HG03175 (cell line): ENCODE results near the gene PLD1.
"Not testable (repeated sequence)": the region's sequence is repeated elsewhere in the genome, so short reads cannot be mapped to it uniquely, and the experiment has no call there.

Experiments used
- ATAC-seq: cut with Tn5 transposase; IDR thresholded peaks from one replicate; pipeline ENCODE4 v1.9.1; 2021; ENCODE audit warnings: mild to moderate bottlenecking, moderate library complexity; ENCODE audit not compliant: unreplicated experiment

Gene PLD1

DNA sequence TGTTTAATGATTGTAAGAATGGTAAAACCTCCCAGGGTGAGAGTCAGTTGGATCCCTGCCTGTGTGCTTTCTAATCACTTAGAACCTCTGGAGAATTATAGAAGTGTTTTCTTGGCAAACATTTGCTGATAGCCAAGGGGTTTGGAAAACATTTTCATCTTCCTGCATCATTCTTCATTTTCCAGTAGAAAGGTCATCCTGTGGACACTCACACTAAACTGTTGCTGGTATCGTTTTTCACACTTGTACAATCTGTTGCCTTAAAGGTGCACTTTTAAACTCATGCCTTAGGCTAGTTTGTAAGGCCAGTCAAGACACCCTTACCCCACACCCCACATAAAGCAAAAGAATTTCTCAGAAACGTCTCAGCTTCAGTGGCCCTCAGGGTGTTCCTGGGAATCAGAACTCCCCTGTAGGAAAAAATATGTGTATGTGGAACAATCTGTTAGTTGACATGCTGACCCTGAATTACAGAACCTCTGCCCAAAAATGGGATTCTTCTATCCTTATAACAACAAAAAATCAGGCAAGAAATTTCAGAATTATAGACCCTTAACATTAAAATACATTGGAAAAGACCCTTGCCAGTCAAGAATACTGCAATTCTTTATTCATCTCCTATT, 5.8 kb upstream of the PLD1 start:
- no peak for ATAC-seq

GRCh38 chr3:171814662-171815061, 4.4 kb upstream of the PLD1 start:
- not testable (repeated sequence) for ATAC-seq

DNA sequence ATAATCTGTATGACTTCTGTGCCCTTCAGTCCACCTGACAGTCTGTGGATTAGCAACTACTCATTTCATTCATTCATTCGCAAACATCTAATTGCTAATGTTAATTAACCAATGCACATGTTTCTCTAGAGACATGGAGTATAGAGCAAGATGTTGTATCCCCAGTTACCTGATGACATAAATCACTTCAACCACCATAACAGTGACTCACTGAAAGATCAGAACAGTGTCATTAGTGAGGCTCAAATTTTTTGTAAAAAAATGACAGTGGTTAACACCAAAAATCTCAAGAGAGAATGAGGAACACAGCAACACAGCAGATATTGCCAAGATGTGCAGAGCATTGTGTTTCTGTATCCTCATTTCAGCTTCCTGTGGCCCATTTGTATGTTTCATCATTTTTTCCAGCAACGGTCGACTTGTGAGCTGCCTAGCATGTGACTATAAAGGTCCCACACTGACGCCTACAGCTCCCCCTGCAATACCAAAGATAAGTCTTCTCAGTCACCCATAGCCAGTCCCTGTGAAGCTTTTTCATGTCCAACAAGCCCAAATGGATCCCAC, 3.7 kb upstream of the PLD1 start:
- ATAC-seq: peak; percentile 40

DNA sequence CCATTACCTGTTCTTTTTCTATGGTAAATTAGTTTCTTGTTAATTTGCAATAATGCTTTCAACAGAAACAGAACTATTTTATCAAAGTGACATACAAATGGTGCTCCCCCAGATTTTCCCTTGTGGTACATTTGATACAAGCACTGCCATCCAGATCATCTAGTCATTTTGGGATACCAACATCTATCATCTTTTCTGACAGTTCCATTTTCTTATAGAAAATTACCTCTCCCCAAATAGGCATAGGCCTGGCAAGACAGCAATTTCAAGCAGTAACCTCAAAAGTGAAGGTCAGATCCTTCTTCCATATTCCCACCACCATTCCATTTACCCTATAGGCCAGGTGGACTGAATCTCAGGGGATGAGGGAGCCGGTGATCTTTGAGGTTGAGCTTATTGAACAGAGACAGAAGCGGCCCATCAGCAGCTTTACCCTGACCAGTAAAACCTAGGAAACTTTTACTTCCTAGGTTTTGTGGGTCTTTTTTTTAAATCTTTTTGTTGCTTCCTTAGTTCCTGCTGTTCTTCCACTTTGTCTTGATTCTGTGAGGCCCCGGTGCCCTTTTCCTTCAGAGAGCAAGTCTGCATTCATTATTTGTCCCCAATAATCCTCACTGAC, 3.1 kb upstream of the PLD1 start:
- no peak for ATAC-seq

- no peak for ATAC-seq
These were observed 2.5 kb upstream of the PLD1 start for GRCh38 chr3:171812811-171813210.

- ATAC-seq: no peak
These were observed 1.6 kb upstream of the PLD1 start for GRCh38 chr3:171811913-171812335.

GRCh38 chr3:171811295-171811912, 1.1 kb upstream of the PLD1 start:
- no peak for ATAC-seq

DNA sequence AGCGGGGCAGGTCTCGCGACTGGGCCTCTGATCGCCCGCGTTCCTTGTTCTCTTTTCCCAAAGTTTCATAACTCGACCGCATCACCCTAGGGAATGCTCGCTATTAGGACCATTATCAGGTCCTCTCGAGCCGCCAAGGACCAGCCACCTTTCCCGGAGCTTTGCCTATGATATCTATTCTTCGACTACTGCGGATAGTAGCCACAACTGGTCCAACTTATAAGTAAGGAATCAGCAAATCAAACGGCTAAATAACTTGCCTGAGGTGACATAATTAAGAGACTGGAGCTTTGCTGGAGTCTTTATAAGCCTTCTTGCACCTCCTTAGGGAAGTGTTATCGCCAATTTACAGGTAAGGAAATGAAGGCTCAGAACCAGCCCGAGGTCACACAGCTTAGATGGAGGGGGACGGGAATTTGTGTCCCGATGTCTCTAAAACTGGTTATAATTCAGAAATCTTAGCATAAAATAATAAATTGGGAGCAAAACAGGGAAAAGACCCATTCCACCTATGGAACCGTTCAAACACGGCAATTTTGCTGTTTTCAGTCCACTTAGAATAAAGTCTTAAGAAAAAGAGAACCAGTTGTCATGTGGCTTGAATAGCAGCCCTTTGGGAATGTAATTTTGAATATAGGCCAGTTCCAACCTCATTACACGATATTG, 479 bp upstream of the PLD1 start:
- ATAC-seq: no peak

DNA sequence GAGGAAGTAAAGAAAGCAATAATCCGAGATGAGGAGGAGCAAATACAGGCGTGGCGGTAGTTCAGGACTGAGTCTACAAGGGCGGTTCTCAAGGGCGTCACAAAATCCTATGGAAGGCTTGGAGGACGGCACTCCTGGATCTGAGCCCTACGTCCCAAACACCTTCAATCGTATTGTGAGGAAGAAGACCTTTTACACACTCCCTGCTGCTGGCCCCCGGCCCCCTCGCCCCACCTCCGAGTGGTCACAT, 747 bp downstream of the PLD1 start:
- peak; percentile 41 for ATAC-seq

DNA sequence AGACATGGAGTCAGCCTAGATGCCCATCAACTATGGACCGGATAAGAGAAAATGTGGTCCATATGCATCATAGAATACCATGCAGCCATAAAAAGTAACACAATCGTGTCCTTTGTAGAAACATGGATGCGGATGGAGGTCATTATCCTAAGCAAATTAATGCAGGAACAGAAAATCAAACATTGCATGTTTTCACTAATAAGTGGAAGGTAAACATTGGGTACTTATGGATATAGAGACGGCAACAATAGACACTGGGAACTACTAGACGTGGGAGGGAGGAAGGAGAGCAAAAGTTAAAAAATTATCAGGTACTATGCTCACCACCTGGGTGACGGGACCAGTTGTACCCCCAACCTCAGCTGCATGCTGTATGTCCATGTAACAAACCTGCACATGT, 2.5 kb downstream of the PLD1 start:
- no peak for ATAC-seq

DNA sequence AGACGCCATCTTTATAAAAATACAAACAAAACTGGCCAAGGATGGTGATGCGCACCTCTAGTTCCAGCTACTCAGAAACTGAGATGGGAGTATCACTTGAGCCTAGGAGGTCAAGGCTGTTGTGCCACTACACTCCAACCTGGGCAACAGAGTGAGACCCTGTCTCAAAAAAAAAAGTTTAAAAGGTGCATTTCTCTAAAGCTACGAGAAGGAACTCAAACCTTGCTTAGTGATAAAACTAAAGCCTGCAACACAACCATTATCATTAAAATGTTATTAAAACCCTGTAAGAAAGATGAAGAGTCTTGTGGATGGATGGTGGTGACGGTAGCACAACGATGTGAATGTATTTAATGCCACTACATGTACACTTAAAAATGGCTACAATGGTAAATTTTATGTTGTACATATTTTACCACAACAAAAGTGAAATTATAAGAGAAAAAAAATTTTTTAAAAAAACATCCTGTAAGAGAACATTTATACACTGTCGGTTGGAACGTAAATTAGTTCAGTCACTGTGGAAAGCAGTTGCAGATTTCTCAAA, 3.1 kb downstream of the PLD1 start:
- no peak for ATAC-seq

GRCh38 chr3:171806200-171807128, 3.8 kb downstream of the PLD1 start:
- ATAC-seq: no peak

GRCh38 chr3:171805687-171806086, 4.6 kb downstream of the PLD1 start:
- ATAC-seq: no peak

DNA sequence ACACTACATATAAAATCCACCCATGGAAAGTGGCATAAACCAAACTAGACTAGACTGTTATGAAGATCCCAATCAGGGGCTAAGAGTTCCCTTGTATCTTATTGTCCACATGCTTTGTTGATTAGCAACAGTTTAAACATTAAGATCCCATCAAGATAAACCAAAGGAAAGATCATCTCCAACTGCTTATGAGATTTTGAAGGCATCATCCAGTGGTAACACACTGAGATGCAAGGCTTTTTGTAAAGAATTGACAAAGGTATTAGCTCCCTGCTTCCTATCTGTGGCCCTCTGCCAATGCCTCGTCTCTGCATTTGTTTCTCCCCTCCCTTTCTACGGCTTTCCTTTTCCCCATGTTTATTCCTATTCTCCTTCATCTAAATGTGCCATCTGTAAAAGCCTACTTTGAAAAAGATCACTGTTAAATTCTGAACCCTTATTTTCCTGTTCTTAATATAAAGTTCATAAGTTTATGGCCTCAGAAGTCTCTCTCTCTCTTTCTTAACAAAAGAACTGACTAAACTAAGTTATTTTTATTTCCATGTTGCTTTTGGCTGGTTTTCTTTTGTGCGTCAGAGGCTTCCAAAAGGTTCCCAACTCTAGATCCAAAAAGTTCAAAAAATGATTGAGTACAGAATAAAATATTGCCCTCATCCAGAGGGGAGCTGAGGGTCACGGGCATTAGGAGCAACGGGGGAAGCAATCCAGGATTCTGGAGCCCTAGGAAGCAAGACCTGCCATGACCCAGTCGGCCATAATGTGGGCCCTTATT, 5.5 kb downstream of the PLD1 start:
- ATAC-seq: no peak

- ATAC-seq: no peak
These were observed 7.2 kb downstream of the PLD1 start for GRCh38 chr3:171803044-171803443.

- peak; percentile 56 for ATAC-seq
These were observed 7.7 kb downstream of the PLD1 start for GRCh38 chr3:171802590-171802956.

DNA sequence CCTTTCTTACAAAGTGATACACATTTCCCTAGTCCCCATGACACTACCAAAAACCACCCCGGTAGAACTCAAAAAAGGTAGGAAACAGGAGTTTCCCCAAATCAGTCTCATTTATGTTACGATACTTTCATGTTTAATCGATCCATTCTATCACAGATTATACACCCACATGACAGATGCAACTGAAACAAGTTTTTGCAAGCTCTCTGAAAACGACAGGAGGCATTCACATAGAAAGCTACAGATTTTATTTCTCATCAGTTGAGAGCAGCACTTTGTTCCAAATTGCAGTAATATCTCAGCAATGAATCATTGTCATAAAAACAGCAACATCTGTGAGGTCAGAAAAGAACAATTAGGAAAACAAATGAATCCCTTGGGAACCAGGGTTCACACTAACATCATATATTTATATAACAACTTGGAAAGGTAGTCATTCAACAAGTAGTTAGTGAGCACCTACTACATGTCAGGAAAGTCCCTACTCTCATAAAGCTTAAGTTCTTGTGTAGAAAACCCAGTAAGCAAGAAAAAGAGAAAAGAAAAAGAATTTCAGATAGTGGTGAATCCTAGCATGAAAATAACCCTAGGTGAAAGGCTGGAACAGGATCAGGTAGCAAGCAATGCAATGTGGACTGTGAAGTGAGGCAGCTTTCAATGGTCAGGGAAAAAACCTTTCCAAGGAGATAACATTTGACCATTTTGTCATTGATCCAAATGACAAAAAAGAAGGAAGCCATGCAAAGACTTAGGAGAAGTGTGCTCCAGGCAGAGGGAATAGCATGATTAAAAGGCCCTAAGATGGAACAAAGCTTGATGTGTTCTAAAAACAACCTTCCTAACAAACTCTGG, 8.3 kb downstream of the PLD1 start:
- ATAC-seq: no peak

- ATAC-seq: no peak
These were observed 10.8 kb downstream of the PLD1 start for GRCh38 chr3:171799501-171799900.

GRCh38 chr3:171797873-171798272, 12.4 kb downstream of the PLD1 start:
- no peak for ATAC-seq
